ENCODE results near the gene JADE2.

JADE2 gene

DNA sequence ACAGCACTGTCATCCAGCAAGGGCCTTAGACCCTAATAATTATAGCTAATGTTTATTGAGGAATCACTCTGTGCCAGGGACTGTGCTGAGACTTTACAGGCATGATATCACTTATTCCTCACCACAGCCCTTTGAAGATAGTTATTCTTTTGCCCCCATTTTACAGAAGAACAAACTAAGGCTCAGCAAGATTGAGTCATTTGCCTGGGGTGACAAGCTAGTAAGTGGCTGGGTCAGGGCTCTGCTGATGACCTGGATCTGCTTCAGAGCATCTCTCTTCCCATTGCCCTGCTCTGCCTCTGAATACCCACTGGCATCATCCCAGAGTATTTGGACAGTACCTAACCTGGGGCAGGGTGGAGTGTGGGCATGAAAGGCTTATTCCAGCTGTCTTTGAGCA is 11.8 kb downstream of the JADE2 start:
- DNase-seq = no peak
- peaks cover 29% of the 10 kb centered on the region for H3K36me3 ChIP-seq
- TF ChIP-seq, protein P1, sequence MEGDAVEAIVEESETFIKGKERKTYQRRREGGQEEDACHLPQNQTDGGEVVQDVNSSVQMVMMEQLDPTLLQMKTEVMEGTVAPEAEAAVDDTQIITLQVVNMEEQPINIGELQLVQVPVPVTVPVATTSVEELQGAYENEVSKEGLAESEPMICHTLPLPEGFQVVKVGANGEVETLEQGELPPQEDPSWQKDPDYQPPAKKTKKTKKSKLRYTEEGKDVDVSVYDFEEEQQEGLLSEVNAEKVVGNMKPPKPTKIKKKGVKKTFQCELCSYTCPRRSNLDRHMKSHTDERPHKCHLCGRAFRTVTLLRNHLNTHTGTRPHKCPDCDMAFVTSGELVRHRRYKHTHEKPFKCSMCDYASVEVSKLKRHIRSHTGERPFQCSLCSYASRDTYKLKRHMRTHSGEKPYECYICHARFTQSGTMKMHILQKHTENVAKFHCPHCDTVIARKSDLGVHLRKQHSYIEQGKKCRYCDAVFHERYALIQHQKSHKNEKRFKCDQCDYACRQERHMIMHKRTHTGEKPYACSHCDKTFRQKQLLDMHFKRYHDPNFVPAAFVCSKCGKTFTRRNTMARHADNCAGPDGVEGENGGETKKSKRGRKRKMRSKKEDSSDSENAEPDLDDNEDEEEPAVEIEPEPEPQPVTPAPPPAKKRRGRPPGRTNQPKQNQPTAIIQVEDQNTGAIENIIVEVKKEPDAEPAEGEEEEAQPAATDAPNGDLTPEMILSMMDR (IDR thresholded peaks at IDR 0.05; ENCODE audit: low read depth, low read length) = no peak

DNA sequence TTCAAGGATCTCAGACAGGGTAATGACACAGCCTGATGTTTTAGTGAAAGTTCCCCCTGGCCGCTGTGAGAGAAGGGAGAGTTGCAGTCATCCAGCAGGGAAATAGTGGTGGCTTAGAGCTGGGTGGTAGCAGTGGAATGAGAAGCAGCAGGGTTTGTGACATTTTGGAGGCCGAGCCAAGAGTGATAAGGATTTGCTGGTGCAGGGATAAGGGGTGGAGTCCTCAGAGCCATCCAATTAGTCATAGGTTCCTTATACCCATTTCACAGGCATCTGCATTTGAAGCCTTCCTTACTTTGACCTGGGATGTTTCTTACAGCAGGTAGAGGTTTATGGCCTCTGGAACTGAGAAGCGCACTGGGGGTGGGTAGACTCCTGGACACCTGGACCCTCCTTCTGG is 12.8 kb downstream of the JADE2 start:
- Histone ChIP-seq H3K4me3 (ENCODE audit: low read depth, low read length) (no peak overlapping the region), H3K27me3 (ENCODE audit: insufficient read depth, low read depth, severe bottlenecking) (no peaks in the 10 kb centered on the region), H3K9me3 (ENCODE audit: severe bottlenecking) (no peaks in the 10 kb centered on the region), H3K36me3 (peaks cover 31% of the 10 kb centered on the region), H3K27ac (no peak overlapping the region)
- no peak for DNase-seq
- TF ChIP-seq, protein P1 (IDR thresholded peaks at IDR 0.05; ENCODE audit: low read depth, low read length) = no peak

More for the DNA sequence above, 11.8 kb downstream of the JADE2 start:
- Histone ChIP-seq H3K27ac (no peak overlapping the region), H3K9me3 (ENCODE audit: severe bottlenecking) (no peaks in the 10 kb centered on the region), H3K4me3 (ENCODE audit: low read depth, low read length) (no peak overlapping the region), H3K27me3 (ENCODE audit: insufficient read depth, low read depth, severe bottlenecking) (no peaks in the 10 kb centered on the region)

DNA sequence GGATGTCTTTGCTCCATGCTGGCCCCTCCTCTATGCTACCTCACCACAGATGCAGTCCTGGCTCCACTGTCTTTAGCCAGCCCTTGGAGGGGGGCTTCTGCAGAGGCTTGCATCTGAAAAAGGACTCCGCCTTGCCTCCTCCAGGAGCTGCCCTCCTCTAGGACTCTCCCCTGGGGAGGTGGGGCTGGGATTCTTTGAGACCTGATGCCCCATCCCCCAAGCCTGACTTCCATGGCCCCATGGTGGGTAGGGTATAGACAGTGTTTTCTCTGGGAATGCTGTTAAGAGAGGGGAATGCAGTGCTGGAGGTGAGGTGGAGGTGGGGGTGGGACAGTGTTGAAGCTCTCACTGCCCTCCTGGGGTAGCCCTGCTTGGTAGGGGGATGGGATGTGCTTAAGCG is 14.3 kb downstream of the JADE2 start:
- Histone ChIP-seq H3K4me3 (ENCODE audit: low read depth, low read length) (no peak overlapping the region), H3K9me3 (ENCODE audit: severe bottlenecking) (no peaks in the 10 kb centered on the region), H3K27ac (peak overlapping the region; percentile 23; the same call in 1 of the 2 replicates), H3K27me3 (ENCODE audit: insufficient read depth, low read depth, severe bottlenecking) (no peaks in the 10 kb centered on the region), H3K36me3 (peaks cover 35% of the 10 kb centered on the region)
- TF ChIP-seq, protein P1 (IDR thresholded peaks at IDR 0.05; ENCODE audit: low read depth, low read length) = no peak
- no peak for DNase-seq

DNA sequence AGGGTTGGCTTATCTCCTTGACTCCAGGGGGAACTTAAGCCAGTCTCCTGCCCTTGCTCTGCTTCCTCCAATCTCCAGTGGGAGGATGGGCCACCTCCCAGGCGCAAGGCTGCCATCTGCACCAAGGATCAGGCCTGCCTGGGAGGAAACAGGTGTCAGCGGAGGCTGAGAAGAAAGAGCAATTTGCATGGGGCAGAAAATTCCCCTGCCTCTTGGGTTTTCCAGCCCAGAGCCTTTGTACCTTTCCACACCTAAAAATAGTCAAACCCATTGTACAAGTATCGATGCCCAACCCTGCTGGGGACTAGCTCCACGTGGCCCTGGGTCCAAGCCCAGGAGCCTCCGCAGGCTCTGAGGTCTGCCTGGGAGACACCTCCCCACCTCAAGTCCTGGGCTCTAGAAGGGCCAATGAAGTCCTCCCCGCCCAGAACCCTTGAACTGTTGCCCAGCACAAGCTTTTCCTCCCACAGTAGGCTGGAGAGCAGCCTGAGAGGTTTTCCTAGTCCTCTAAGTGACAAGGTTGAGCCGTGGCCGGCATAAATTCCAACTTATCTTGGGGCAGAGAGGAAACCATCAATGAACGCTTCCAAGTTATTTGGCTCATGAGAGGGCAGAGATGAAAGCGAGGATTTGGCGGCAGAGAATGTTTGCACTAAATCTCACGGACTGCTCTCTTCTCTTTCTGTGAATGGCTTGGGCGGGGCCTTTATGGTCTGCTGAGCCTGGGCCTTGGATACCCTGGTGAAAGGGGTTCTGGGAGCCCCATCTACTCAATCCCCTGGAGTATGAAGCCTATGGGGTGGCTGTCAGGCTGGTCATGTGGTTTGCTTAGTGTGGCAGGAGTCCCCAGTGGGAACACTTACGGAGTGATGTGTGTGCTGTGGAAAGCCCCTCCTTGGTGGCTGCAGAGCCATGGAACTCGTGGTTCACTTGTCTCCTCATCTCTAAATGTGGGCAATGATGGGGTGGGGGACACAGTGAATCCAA is 15.6 kb downstream of the JADE2 start:
- H3K27me3 ChIP-seq (ENCODE audit: insufficient read depth, low read depth, severe bottlenecking) = no peaks in the 10 kb centered on the region
- no peak overlapping the region for H3K4me3 ChIP-seq (ENCODE audit: low read depth, low read length)
- peaks cover 41% of the 10 kb centered on the region for H3K36me3 ChIP-seq
- peak; percentile 84 for DNase-seq
- no peaks in the 10 kb centered on the region for H3K9me3 ChIP-seq (ENCODE audit: severe bottlenecking)
- TF ChIP-seq, protein P1 (IDR thresholded peaks at IDR 0.05; ENCODE audit: low read depth, low read length) = no peak
- peak overlapping the region; percentile 76 for H3K27ac ChIP-seq

DNA sequence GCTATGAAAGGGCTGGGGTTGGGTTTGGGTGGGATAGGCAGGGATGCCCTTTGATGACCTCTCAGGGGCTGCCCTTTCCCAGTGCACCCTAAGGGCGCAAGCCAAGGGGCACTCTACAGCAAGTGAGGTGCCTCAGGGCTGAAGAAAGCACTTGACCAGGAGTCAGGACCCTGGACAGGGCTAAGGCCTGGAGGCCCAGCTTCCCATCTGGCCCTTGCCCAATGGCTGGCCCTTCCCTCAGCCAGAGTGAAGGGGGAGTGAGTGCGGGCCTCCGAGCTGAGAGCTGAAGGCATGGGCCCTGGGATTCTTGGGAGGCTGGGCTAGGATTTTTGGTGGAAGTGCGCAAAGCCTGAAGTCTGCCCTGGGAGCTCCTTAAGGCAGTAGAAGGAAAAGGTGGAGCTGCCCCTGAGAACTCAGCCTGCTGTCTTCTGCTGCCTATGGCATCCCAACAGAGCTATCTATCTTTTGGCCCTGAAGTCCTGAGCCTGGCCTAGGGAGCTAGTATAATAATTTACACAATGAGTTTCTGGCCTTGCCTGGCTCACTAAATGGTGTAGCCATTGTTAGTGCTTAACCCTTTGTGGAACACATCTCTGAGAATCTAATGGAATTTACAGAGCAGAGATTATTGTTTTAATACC is 16.4 kb downstream of the JADE2 start:
- H3K9me3 ChIP-seq (ENCODE audit: severe bottlenecking) = no peaks in the 10 kb centered on the region
- no peak overlapping the region; the same call in 1 of the 2 replicates for H3K27ac ChIP-seq
- H3K36me3 ChIP-seq = peaks cover 43% of the 10 kb centered on the region
- DNase-seq = no peak
- TF ChIP-seq, protein P1 (IDR thresholded peaks at IDR 0.05; ENCODE audit: low read depth, low read length) = no peak
- no peaks in the 10 kb centered on the region for H3K27me3 ChIP-seq (ENCODE audit: insufficient read depth, low read depth, severe bottlenecking)
- no peak overlapping the region for H3K4me3 ChIP-seq (ENCODE audit: low read depth, low read length)

All from WERI-Rb-1 (cell line).